MM.1S (cell line): Measurements from ENCODE around the gene ULK1.
A peak's percentile ranks its signal among the peaks of the same experiment; 100 is the strongest.

Experiments
- DNase-seq: peaks from one replicate; pipeline ENCODE4 v3.0.0-alpha.2; 2015
- H2AFZ ChIP-seq: fragments of 300-600 bp; sonication (generic); 2 replicates; pipeline ENCODE4 v1.6.0; 2016; ENCODE audit warnings: antibody characterized with exemption, low read length
- H3F3A ChIP-seq: fragments of 300-600 bp; sonication (generic); 2 replicates; pipeline ENCODE4 v1.6.1; 2016; ENCODE audit warnings: mild to moderate bottlenecking, antibody characterized with exemption, low read length, moderate library complexity, mixed read lengths; ENCODE audit not compliant: insufficient read depth
- H3K27ac ChIP-seq: fragments of 300-600 bp; sonication (generic); 2 replicates; pipeline ENCODE4 v1.5.1; 2016; ENCODE audit warnings: mild to moderate bottlenecking, low read length
- H3K27me3 ChIP-seq: fragments of 300-600 bp; sonication (generic); replicated peaks from 2 replicates; pipeline ENCODE4 v1.6.0; 2016; ENCODE audit warnings: low read length; ENCODE audit not compliant: insufficient read depth
- H3K36me3 ChIP-seq: fragments of 300-600 bp; sonication (generic); replicated peaks from 2 replicates; pipeline ENCODE4 v1.6.1; 2016; ENCODE audit warnings: mild to moderate bottlenecking, low read length, mixed read lengths; ENCODE audit not compliant: insufficient read depth
- H3K4me1 ChIP-seq: fragments of 300-600 bp; sonication (generic); 2 replicates; pipeline ENCODE4 v1.6.1; 2016; ENCODE audit warnings: low read length, mixed read lengths
- H3K4me2 ChIP-seq: fragments of 300-600 bp; sonication (generic); 2 replicates; pipeline ENCODE4 v1.6.0; 2016; ENCODE audit warnings: low read depth, low read length
- H3K4me3 ChIP-seq: fragments of 300-600 bp; sonication (generic); 2 replicates; pipeline ENCODE4 v1.5.1; 2016; ENCODE audit warnings: low read length, mixed read lengths
- H3K79me2 ChIP-seq: fragments of 300-600 bp; sonication (generic); 2 replicates; pipeline ENCODE4 v1.6.1; 2016; ENCODE audit warnings: mixed run types, low read length, mixed read lengths
- H3K9ac ChIP-seq: fragments of 300-600 bp; sonication (generic); 2 replicates; pipeline ENCODE4 v1.6.1; 2016; ENCODE audit warnings: low read length, mixed read lengths
- H3K9me2 ChIP-seq: fragments of 300-600 bp; sonication (generic); replicated peaks from 2 replicates; pipeline ENCODE4 v1.6.1; 2016; ENCODE audit warnings: mild to moderate bottlenecking, low read length, mixed read lengths; ENCODE audit not compliant: insufficient read depth
- H3K9me3 ChIP-seq: fragments of 300-600 bp; sonication (generic); replicated peaks from 2 replicates; pipeline ENCODE4 v1.6.1; 2016; ENCODE audit warnings: mild to moderate bottlenecking, low read length, mixed read lengths; ENCODE audit not compliant: insufficient read depth
- H4K20me1 ChIP-seq: fragments of 300-600 bp; sonication (generic); 2 replicates; pipeline ENCODE4 v1.6.1; 2016; ENCODE audit warnings: mild to moderate bottlenecking, low read length, moderate library complexity, mixed read lengths; ENCODE audit not compliant: insufficient read depth
- CTCF ChIP-seq: fragments of 300-600 bp; sonication (generic); IDR thresholded peaks from 2 replicates; pipeline ENCODE4 v1.5.1; 2016; ENCODE audit warnings: antibody characterized with exemption, low read length, mixed read lengths
- EZH2 ChIP-seq: fragments of 300-600 bp; sonication (generic); optimal IDR thresholded peaks from 2 replicates; pipeline ENCODE3; 2017; ENCODE audit warnings: low read depth, mild to moderate bottlenecking, antibody characterized with exemption, low read length, mixed read lengths
- EZH2phosphoT487 ChIP-seq: fragments of 300-600 bp; sonication (generic); IDR thresholded peaks from 2 replicates; pipeline ENCODE4 v1.6.1; 2018; ENCODE audit warnings: antibody characterized with exemption, low read length

ULK1 gene

GRCh38 chr12:131893605-131894312 is 663 bp upstream of the ULK1 start:
- Histone ChIP-seq H2AFZ (no peak overlapping the region), H4K20me1 (no peaks in the 10 kb centered on the region), H3K79me2 (no peaks in the 10 kb centered on the region; the same call in 1 of the 2 replicates)

GRCh38 chr12:131894981-131895639 is 688 bp downstream of the ULK1 start:
- peak overlapping the region; percentile 87 for H3K4me2 ChIP-seq
- peak overlapping the region; percentile 82 for H3K9ac ChIP-seq
- peak overlapping the region; percentile 67 for H3K4me3 ChIP-seq
- H3K27ac ChIP-seq = peak overlapping the region; percentile 67; the same call in 1 of the 2 replicates
- no peak for TF ChIP-seq EZH2
- no peak for TF ChIP-seq CTCF
- TF ChIP-seq EZH2phosphoT487 = no peak
- H3K79me2 ChIP-seq = no peaks in the 10 kb centered on the region; the same call in 1 of the 2 replicates
- no peaks in the 10 kb centered on the region for H3K9me3 ChIP-seq
- no peaks in the 10 kb centered on the region for H3K36me3 ChIP-seq
- no peak for DNase-seq
- no peaks in the 10 kb centered on the region for H3K4me1 ChIP-seq
- no peaks in the 10 kb centered on the region for H4K20me1 ChIP-seq
- H3K27me3 ChIP-seq = no peaks in the 10 kb centered on the region
- no peak overlapping the region for H2AFZ ChIP-seq
- H3F3A ChIP-seq = no peaks in the 10 kb centered on the region
- H3K9me2 ChIP-seq = no peaks in the 10 kb centered on the region

More at GRCh38 chr12:131893605-131894312, 663 bp upstream of the ULK1 start:
- Histone ChIP-seq H3K27ac (no peak overlapping the region), H3K4me3 (no peak overlapping the region), H3K9ac (no peak overlapping the region), H3K9me3 (no peaks in the 10 kb centered on the region), H3K27me3 (no peaks in the 10 kb centered on the region), H3K4me2 (no peak overlapping the region), H3F3A (no peaks in the 10 kb centered on the region), H3K36me3 (no peaks in the 10 kb centered on the region), H3K9me2 (no peaks in the 10 kb centered on the region), H3K4me1 (no peaks in the 10 kb centered on the region)
- TF ChIP-seq EZH2 (no peak), CTCF (no peak), EZH2phosphoT487 (no peak)
- no peak for DNase-seq

- peak overlapping the region; percentile 67 for H3K4me3 ChIP-seq
Measured at GRCh38 chr12:131895640-131896079, 1.2 kb downstream of the ULK1 start.

More at GRCh38 chr12:131895640-131896079, 1.2 kb downstream of the ULK1 start:
- TF ChIP-seq CTCF (no peak), EZH2 (no peak), EZH2phosphoT487 (no peak)
- Histone ChIP-seq H3K4me1 (no peaks in the 10 kb centered on the region), H3K36me3 (no peaks in the 10 kb centered on the region), H3K27me3 (no peaks in the 10 kb centered on the region), H3K9ac (peak overlapping the region; percentile 82), H3F3A (no peaks in the 10 kb centered on the region), H3K4me2 (peak overlapping the region; percentile 87), H3K9me2 (no peaks in the 10 kb centered on the region), H2AFZ (no peak overlapping the region), H3K9me3 (no peaks in the 10 kb centered on the region), H3K79me2 (no peaks in the 10 kb centered on the region; the same call in 1 of the 2 replicates), H4K20me1 (no peaks in the 10 kb centered on the region), H3K27ac (peak overlapping the region; percentile 67; the same call in 1 of the 2 replicates)
- DNase-seq = no peak
